NCI-H82 treated with DMSO at 0.1 percent for 48 hours (cell line): ENCODE data around the gene NTSR1.
A peak's percentile ranks its signal among the peaks of the same experiment; 100 is the strongest.

ENCODE experiments used
- DNase-seq: peaks from one replicate; lab custom pipeline; 2025; ENCODE audit not compliant: unreplicated experiment; lab: John Stamatoyannopoulos, UW

NTSR1 gene

GRCh38 chr20:62768234-62768546 lies 59.6 kb downstream of the NTSR1 start:
- DNase-seq: no peak

- DNase-seq: no peak
Measured at GRCh38 chr20:62768551-62769287, 60.1 kb downstream of the NTSR1 start.

GRCh38 chr20:62769346-62770071 lies 60.9 kb downstream of the NTSR1 start:
- no peak for DNase-seq

- DNase-seq: no peak
Measured at GRCh38 chr20:62770111-62770910, 61.7 kb downstream of the NTSR1 start.

GRCh38 chr20:62770916-62771315 lies 62.3 kb downstream of the NTSR1 start:
- DNase-seq: no peak

- no peak for DNase-seq
Measured at GRCh38 chr20:62771396-62772102, 62.9 kb downstream of the NTSR1 start.

GRCh38 chr20:62772103-62772611 lies 63.5 kb downstream of the NTSR1 start:
- DNase-seq: no peak

- no peak for DNase-seq
Measured at GRCh38 chr20:62772619-62772989, 64.0 kb downstream of the NTSR1 start.

GRCh38 chr20:62772990-62773844 lies 64.6 kb downstream of the NTSR1 start:
- DNase-seq: no peak

GRCh38 chr20:62773845-62774714 lies 65.4 kb downstream of the NTSR1 start:
- DNase-seq: peak; percentile 25

GRCh38 chr20:62774762-62775161 lies 66.1 kb downstream of the NTSR1 start:
- peak; percentile 10 for DNase-seq

- DNase-seq: no peak
Measured at GRCh38 chr20:62775206-62775605, 66.6 kb downstream of the NTSR1 start.

- no peak for DNase-seq
Measured at GRCh38 chr20:62776035-62776691, 67.5 kb downstream of the NTSR1 start.

- DNase-seq: peak; percentile 67
Measured at GRCh38 chr20:62776692-62777527, 68.3 kb downstream of the NTSR1 start.

GRCh38 chr20:62777528-62777830 lies 68.8 kb downstream of the NTSR1 start:
- DNase-seq: no peak

GRCh38 chr20:62778058-62778457 lies 69.4 kb downstream of the NTSR1 start:
- no peak for DNase-seq

- DNase-seq: no peak
Measured at GRCh38 chr20:62778601-62779416, 70.2 kb downstream of the NTSR1 start.
